NCI-H1092 (cell line): Measurements from ENCODE around the gene TRPV2.
"Not testable (repeated sequence)": the region's sequence is repeated elsewhere in the genome, so short reads cannot be mapped to it uniquely, and the experiment has no call there.

Experiments used
- DNase-seq: peaks from one replicate; lab custom pipeline; 2025; lab: John Stamatoyannopoulos, UW

The TRPV2 gene, protein sequence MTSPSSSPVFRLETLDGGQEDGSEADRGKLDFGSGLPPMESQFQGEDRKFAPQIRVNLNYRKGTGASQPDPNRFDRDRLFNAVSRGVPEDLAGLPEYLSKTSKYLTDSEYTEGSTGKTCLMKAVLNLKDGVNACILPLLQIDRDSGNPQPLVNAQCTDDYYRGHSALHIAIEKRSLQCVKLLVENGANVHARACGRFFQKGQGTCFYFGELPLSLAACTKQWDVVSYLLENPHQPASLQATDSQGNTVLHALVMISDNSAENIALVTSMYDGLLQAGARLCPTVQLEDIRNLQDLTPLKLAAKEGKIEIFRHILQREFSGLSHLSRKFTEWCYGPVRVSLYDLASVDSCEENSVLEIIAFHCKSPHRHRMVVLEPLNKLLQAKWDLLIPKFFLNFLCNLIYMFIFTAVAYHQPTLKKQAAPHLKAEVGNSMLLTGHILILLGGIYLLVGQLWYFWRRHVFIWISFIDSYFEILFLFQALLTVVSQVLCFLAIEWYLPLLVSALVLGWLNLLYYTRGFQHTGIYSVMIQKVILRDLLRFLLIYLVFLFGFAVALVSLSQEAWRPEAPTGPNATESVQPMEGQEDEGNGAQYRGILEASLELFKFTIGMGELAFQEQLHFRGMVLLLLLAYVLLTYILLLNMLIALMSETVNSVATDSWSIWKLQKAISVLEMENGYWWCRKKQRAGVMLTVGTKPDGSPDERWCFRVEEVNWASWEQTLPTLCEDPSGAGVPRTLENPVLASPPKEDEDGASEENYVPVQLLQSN

DNA sequence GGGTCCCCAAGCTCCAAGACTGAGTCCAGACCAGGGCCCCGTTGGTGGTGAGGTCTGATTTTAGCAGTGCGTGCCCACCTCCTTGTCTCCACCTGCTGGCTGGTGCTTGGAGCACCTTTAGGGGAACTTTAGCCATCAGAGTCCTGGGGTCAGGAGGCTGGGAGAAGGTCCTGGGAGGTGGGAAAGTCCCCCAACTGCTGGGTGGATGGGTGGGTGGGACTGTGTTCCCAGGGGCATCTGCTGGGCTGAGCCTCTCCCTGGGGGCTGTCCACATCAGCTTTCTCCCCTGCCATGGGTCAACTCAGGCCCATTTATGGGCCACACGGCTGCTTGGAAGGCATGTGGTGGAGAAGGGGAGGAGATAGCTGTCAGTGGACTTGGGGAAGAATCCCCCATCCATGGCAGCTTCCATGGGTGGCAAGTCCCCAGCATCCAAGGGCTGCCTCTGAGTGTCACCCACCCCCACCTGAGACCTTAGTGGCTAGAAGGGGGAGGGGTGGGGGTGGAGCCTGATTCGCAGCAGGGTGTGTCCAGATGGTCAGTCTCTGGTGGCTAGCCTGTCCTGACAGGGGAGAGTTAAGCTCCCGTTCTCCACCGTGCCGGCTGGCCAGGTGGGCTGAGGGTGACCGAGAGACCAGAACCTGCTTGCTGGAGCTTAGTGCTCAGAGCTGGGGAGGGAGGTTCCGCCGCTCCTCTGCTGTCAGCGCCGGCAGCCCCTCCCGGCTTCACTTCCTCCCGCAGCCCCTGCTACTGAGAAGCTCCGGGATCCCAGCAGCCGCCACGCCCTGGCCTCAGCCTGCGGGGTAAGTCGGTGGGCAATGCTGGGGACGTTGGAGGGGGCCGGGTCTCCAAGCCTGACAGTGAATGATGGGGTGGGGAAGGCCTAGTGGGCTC is at the start of gene TRPV2:
Gene TRPV2, plus strand, starts transcription at position 541 of the 894 bp plus-strand sequence. CDS start 2,098 bp downstream, outside the sequence.
- no peak for DNase-seq

DNA sequence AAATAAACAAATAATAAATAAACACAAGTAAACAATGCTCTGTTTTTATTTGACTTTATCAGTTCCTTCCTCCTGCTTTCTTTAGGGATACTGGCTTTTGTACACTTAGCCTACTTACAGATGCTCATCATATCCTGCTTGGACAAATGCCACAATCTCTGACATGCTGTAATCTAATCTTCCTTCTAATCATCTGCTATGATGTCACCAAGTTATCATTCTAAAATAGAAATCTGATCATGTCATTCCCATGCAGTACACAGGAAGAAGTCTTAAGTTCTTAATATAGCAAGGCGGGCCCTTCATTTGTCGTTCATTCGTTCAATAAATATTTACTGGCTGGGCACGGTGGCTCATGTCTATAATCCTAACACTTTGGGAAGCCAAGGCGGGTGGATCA is 43.6 kb upstream of the TRPV2 start:
- DNase-seq = no peak

DNA sequence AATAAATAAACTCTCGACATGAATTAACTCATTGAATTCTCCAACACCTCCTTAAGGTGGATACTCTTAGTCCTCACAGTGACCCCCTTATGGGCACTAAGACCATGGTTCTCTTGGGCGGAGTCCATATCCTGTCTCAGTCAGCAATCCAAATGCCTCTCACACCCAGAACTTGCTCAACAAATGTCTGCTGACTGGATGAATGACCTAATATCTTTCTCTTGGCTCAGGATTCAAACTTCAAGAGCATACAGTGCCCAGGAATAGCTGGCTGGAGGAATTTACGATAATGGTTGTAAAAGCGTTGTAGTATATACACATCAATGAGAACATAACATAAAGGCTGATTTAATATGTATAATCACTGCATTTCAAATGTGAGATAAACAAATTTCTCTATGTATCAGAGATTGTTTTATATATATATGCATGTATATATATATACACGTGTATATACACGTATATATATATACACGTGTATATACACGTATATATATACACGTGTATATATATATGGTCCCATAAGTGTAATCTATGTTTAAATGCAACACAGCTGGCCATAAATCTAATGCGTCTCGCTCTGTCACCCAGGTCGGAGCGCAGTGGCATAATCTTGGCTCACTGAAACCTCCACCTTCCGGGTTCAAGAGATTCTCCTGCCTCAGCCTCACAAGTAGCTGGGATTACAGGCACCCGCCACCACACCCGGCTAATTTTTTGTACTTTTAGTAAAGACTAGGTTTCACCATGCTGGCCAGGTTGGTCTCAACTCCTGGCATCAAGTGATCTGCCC is 41.0 kb upstream of the TRPV2 start:
- DNase-seq = no peak

DNA sequence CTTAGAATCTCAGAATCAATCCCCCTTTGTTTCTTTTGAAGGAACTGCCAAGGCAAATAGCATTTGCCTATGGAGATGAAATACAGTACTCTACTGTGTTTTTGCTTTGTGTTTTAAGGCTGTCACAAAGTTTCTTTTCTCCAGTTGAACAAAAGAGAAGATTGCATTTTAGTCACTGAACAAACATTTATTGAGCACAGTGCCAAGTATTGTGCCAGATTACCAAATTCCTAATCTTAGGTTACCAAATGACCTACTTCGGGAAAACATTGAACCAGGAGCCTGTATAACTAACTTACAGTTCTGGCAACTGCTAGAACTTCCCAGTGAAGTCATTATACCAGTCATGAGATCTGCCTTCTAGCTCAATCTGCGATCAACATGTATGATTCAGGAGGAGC is 37.4 kb upstream of the TRPV2 start:
- no peak for DNase-seq

DNA sequence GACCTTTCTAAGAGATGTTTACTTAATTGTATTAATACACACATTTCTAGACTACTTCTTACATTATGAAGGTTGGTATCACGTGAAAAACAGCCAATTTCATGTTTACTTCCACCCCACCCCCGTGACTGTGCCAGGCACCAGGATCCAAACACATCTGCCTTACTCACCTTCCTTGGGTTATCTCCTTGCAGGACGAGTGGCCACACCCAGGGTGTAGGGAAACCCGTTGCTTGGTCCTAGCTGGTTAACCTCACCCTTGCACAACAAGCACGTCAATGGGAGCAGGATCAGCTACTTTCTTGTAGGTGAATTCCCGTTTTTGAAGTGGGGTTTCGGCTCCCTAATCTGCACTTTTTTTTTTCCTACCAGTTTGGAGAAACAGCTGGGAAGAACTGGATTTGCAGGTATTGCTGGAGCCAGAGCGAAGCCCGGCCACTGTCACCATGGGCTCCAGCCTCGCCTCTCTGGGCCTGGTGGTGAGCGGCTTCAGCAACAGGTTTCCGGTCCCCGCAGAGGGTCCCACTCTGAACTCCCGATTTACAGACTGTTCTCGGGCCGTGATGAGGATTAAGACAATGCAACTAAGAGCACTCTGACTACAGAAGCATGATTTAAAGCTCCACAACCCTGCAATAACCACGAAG is 36.6 kb upstream of the TRPV2 start:
- DNase-seq = no peak

DNA sequence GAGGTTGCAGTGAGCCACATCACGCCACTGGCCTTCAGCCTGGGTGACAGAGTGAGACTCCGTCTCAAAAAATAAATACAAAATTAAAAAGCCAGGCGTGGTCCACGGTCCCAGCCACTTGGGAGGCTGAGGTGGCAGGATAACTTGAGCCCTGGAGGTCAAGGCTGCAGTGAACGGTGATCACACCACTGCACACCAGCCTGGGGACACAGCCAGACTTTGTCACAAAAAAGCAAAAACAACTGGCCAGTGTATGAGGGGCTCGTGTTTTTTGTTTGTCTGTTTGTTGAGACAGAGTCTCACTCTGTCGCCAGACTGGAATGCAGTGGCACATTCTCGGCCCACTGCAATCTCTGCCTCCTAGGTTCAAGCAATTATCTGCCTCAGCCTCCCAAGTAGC is 35.7 kb upstream of the TRPV2 start:
- DNase-seq = no peak

DNA sequence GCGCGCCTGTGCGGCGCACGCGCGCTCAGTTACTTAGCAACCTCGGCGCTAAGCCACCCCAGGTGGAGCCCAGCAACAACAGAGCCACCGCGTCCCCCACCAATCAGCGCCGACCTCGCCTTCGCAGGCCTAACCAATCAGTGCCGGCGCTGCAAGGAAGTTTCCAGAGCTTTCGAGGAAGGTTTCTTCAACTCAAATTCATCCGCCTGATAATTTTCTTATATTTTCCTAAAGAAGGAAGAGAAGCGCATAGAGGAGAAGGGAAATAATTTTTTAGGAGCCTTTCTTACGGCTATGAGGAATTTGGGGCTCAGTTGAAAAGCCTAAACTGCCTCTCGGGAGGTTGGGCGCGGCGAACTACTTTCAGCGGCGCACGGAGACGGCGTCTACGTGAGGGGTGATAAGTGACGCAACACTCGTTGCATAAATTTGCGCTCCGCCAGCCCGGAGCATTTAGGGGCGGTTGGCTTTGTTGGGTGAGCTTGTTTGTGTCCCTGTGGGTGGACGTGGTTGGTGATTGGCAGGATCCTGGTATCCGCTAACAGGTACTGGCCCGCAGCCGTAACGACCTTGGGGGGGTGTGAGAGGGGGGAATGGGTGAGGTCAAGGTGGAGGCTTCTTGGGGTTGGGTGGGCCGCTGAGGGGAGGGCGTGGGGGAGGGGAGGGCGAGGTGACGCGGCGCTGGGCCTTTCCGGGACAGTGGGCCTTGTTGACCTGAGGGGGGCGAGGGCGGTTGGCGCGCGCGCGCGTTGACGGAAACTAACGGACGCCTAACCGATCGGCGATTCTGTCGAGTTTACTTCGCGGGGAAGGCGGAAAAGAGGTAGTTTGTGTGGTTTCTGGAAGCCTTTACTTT is 34.5 kb upstream of the TRPV2 start, which contains the start of gene UBB:
Gene UBB, plus strand, starts transcription at position 452 of the 856 bp plus-strand sequence. CDS start 817 bp downstream, outside the sequence.
- peak; percentile 96 for DNase-seq

DNA sequence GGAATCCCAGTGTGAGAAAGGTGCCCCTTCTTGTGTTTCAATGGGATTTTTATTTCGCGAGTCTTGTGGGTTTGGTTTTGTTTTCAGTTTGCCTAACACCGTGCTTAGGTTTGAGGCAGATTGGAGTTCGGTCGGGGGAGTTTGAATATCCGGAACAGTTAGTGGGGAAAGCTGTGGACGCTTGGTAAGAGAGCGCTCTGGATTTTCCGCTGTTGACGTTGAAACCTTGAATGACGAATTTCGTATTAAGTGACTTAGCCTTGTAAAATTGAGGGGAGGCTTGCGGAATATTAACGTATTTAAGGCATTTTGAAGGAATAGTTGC is 33.9 kb upstream of the TRPV2 start:
- no peak for DNase-seq

DNA sequence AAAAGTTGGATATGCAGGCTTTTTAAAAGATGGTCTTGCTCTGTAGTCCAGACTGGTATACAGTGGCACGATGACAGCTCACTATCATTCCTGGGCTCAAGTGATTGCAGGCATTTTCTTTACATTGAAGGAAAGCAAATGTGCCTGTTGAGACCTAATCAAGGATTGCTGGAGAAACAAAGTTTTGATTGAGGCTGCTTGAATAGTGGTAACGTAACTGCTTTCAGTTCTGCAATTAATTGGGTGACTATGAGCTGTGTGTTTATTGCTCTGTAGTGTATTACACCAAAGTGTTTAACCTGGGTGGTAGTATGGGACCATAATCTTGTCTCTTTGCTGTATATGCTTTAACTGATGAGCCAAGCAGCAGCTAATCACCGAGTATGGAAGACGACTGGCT is 32.2 kb upstream of the TRPV2 start:
- no peak for DNase-seq

DNA sequence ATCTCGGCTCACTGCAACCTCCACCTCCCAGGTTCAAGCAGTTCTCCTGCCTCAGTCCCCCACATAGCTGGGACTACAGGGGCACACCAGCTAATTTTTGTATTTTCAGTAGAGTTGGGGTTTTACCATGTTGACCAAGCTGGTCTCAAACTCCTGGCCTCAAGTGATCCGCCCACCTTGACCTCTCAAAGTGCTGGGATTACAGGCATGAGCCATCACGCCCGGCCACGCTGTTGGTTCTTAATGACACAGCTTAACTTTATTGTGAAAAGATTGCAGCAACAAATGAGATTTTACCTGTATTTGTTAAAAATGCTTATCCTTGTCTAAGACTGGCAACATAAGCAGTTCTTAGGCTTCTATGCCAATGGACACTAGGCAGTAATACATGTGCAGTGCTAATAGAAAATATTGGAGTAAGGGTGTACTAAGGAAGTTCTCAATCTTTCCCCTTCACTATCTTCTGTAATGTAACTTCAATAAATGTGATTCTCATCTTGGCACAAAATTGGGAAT is 31.5 kb upstream of the TRPV2 start:
- DNase-seq = no peak

DNA sequence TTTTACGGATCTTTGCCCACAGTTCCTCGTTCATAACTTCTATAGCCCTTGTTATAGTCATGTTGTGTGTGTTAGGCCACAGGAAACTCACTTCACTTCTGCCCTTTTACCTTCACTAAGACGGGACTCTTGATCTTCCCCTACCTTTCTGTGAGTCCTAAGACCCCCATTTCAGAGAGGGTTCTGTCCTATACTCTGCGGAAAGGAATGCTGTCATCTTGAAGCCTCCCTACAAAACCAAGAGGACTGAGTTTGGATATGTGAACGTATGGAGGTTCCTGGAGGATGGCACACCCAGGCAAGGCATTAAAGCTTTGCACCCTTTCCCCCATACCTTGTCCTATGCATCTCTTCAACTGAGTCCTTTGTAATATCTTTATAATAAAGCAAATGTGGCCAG is 30.8 kb upstream of the TRPV2 start:
- DNase-seq = no peak

DNA sequence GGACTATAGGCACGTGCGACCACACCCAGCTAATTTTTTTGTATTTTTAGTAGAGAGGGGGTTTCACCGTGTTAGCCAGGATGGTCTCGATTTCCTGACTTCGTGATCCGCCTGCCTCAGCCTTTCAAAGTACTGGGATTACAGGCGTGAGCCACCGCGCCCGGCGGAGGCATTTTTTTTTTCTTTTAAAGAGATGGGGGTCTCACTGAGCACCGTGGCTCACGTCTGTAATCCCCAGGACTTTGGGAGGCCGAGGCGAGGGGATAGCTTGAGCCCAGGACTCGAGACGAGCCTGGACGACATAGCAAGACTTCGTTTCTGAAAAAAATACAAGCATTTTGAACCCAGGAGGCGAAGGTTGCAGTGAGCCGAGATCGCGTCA is 29.3 kb upstream of the TRPV2 start:
- DNase-seq = not testable (repeated sequence)

DNA sequence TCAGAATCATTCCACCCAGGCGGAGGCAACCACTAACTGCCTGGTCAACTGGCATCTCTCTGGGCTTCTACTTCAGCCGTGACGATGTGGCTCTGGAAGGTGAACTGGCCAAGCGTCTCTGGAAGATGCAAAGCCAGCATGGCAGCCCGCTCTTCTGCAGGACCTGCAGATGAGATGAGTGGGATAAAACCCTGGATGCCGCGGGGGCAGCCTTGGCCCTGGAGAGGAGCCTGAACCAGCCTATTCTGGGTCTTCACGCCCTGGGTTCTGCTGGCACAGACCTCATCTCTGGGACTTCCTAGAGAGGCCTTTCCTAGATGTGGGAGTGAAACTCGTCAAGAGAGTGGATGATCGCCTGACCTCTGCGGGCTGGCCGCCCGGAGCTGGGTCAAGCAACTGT is 23.9 kb upstream of the TRPV2 start:
- DNase-seq = no peak

DNA sequence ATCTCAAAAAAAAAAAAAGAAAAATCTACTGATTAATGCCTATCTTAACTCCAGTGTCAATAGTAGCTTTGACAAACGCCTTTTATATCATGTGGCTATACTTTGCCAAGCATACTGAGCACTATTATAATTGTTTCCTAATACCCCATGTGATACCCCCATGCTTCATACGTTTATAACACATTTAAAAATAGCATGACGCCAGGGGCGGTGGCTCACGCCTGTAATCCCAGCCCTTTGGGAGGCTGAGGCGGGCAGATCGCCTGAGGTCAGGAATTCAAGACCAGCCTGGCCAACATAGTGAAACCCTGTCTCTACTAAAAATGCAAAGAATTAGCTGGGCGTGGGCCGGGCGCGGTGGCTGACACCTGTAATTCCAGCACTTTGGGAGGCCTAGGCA is 22.9 kb upstream of the TRPV2 start:
- not testable (repeated sequence) for DNase-seq

DNA sequence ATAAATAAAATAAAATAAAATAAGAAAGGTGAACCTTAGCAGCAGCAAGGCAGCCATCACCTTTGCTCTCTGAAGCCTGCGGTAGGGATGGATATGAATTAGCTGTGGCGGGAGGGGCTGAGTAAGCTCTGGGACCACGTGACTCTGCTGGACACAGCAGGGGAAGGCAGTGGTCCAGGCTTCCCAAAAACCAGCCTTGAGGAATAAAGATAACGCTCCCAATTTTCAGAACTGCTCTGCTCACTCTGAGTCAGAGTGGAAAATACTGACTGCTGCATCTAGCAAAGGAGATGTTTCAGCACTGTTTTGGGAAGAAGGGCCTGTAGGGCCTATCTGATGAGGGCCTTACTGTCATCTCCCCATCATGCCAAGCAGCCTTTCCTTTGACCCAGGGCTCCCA is 19.5 kb upstream of the TRPV2 start:
- not testable (repeated sequence) for DNase-seq

DNA sequence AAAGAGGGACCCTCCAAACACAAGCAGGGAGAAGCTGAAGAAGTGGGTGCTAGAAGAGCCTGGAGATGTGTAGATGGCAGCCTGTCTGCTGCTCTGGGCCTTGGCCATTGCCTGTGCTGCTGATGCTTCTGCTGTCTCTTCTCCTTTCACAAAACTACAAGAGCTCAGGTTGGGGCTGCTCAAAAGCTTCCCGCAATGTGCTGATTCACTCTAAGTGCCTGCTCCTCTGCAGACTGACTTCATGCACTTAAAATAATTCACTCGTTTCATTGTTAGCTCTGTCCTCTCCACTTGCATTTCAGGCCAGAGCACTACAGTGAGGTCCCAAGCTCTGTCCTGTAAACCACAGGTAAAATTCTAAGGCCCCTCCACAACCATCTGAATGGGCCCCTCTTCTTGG is 18.7 kb upstream of the TRPV2 start:
- DNase-seq = not testable (repeated sequence)

DNA sequence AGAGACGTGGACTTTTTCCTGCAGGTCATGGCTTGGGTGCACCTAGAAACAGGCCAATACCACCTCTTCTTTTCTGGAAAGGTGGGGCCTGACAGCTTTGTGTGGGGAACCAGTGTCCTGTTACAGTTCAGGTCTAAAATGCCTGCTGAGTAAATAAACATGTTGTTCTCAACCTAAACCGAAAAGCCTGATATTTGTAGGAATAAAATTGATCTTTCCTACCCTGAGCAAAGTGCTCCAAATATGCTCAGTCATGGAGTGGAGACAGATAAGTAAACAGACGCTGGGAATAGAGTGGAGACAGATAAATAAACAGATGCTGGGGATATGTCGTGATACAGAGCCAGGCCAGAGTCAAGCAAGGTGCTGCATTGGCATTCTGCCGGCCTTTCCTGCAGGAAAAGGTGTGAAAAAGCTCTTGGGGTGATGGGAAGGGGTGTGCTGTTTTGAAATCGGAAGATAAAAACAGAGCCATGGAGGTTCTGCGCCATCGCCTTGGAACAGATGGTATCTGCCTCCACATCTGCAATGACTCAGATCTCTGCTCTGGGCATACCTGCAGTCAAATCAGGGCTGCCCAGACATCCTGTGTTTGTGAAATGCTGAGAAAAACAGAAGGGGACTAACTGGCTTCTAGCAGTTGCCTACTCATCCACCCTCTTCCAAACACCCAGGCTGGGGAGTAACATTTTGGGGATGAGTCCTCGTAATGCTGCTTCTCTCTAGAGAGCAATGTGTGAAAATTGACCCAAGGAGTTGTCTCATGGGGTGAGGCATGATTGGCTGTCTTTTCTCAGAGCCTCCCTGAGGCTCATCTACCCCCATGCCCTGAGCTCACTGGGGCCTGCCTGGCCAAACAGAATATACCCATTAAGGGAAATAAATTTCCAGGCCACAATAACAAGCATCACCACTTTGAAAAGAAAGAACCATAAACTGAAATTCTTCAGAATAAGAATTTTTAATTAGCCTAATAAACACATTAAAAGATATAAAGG is 16.8 kb upstream of the TRPV2 start:
- DNase-seq = no peak

DNA sequence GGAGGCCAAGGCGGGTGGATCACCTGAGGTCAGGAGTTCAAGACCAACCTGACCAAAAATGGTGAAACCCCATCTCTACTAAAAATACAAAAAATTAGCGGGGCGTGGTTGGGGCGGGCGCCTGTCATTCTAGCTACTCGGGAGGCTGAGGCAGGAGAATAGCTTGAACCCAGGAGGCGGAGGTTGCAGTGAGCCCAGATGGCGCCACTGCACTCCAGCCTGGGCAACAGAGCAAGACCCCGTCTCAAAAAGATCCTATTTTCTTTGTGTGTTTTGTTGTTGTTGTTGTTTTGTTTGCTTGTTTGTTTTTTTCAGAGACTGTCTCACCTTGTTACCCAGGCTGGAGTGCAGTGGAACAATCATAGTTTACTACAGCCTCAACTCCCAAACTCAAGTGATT is 11.5 kb upstream of the TRPV2 start:
- not testable (repeated sequence) for DNase-seq
